ENCODE results near the gene CD38.
"Not testable (repeated sequence)": the region's sequence is repeated elsewhere in the genome, so short reads cannot be mapped to it uniquely, and the experiment has no call there.

The CD38 gene

GRCh38 chr4:15751153-15751552, 27.0 kb upstream of the CD38 start:
- no peak overlapping the region for H3K4me3 Mint-ChIP-seq
- peaks cover 12% of the 10 kb centered on the region for H3K36me3 Mint-ChIP-seq (ENCODE audit: low read depth)
- H3K9me3 Mint-ChIP-seq: peaks cover 27% of the 10 kb centered on the region
- no peak for DNase-seq (ENCODE audit: low spot score)
- H3K27me3 Mint-ChIP-seq (ENCODE audit: low read depth): no peaks in the 10 kb centered on the region
- peaks cover 51% of the 10 kb centered on the region for H3K4me1 Mint-ChIP-seq (ENCODE audit: low read depth)
- no peak overlapping the region for H3K27ac Mint-ChIP-seq

DNA sequence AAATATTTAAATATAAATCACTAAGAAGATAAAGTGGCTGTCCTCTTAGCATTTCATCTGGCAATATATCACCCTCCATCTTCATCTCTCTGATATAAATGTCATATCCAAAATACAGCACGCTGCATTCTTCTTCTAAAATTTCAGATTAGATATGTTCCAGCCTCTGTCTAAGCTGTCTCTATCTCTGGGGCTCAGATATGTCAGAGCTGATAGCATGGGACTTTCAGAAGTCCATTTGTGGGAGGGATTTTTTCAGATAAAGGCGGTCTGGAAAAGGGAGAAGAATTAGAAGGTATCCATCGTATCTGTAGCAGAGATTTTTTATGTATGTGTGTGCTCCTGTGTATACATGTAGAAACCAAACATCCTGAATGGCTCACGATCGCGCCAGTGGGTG, 25.0 kb upstream of the CD38 start:
- Mint-ChIP-seq H3K27ac (peak overlapping the region; percentile 11), H3K9me3 (peaks cover 11% of the 10 kb centered on the region), H3K4me1 (ENCODE audit: low read depth) (peaks cover 50% of the 10 kb centered on the region), H3K4me3 (peak overlapping the region; percentile 90), H3K36me3 (ENCODE audit: low read depth) (peaks cover 5% of the 10 kb centered on the region), H3K27me3 (ENCODE audit: low read depth) (no peaks in the 10 kb centered on the region)
- no peak for DNase-seq (ENCODE audit: low spot score)

DNA sequence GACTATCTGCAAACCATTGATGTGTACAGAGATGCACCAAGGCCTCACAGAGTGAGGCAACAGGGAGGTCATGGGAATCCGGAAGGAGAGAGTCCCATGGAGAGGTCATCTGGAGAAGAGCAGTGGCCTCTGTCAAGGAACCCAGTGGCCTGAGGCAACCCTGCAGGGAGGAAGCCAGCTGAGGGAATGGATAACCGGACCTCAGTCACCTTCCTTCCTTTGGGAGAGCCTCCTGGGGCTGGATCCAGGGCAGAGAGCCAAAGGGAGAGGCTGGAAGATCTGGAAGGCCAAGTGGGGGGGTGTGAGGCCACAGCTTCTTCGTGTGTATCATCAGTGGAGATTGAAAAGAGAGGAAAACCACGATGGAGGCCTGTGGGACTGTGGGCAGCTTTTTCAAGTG, 24.3 kb upstream of the CD38 start:
- peak overlapping the region; percentile 90 for H3K4me3 Mint-ChIP-seq

DNA sequence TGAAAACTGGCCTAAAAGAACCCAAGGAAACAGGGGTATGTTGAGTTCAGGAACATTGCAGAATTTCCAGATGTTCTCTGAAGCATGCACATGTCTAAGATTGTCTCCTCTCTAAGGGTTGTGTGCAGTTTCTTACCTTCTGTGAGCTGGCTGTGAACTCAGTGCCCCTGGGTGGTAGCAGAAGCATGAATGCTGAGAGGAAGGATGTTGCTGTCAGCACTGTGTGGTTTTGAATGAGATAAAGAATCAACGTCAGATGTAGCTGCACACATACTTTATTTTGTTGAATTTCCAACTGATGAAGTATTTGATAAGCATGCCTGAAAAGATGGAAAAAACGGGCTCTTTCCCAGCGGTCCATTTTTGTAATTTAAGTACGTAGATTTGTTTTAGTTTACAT, 23.8 kb upstream of the CD38 start:
- DNase-seq (ENCODE audit: low spot score): peak; percentile 69
- Mint-ChIP-seq H3K36me3 (ENCODE audit: low read depth) (peaks cover 5% of the 10 kb centered on the region), H3K27me3 (ENCODE audit: low read depth) (no peaks in the 10 kb centered on the region), H3K4me3 (peak overlapping the region; percentile 90), H3K4me1 (ENCODE audit: low read depth) (peaks cover 55% of the 10 kb centered on the region), H3K9me3 (peaks cover 18% of the 10 kb centered on the region), H3K27ac (peak overlapping the region; percentile 99)

More for the DNA sequence above, 24.3 kb upstream of the CD38 start:
- DNase-seq (ENCODE audit: low spot score): no peak
- H3K27me3 Mint-ChIP-seq (ENCODE audit: low read depth): no peaks in the 10 kb centered on the region
- peak overlapping the region; percentile 99 for H3K27ac Mint-ChIP-seq
- peaks cover 5% of the 10 kb centered on the region for H3K36me3 Mint-ChIP-seq (ENCODE audit: low read depth)
- H3K9me3 Mint-ChIP-seq: peaks cover 14% of the 10 kb centered on the region
- H3K4me1 Mint-ChIP-seq (ENCODE audit: low read depth): peaks cover 54% of the 10 kb centered on the region

- H3K9me3 Mint-ChIP-seq: peaks cover 25% of the 10 kb centered on the region
- H3K36me3 Mint-ChIP-seq (ENCODE audit: low read depth): peaks cover 8% of the 10 kb centered on the region
- peaks cover 63% of the 10 kb centered on the region for H3K4me1 Mint-ChIP-seq (ENCODE audit: low read depth)
- peak overlapping the region; percentile 99 for H3K27ac Mint-ChIP-seq
- no peaks in the 10 kb centered on the region for H3K27me3 Mint-ChIP-seq (ENCODE audit: low read depth)
- peak overlapping the region; percentile 90 for H3K4me3 Mint-ChIP-seq
- peak; percentile 72 for DNase-seq (ENCODE audit: low spot score)
These were observed 22.6 kb upstream of the CD38 start for GRCh38 chr4:15755321-15756155.

DNA sequence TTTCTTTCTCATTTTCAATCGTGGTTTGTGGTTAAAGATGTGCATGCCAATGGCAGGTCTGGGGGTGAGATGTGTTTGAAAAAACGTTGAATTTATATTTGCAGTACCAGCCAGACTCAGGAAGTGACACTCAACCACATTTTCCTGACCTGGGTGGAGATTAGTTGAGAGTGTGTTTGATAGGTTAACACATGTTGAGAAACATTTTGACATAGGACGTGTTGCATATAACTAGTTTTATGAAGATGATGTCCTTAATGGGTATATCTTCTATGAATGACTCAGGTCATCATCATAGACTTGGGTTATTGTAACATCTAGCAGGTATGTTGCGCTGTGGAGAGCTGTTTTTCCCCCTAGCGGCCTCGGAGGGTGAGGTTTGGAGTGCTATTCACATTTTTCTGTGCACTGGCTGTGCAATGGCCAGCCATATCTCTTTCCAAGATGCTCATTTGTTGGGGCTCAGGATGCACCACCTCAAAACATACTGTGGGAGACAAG, 21.7 kb upstream of the CD38 start:
- peaks cover 18% of the 10 kb centered on the region for H3K9me3 Mint-ChIP-seq
- H3K27me3 Mint-ChIP-seq (ENCODE audit: low read depth): no peaks in the 10 kb centered on the region
- H3K36me3 Mint-ChIP-seq (ENCODE audit: low read depth): peaks cover 7% of the 10 kb centered on the region
- H3K4me1 Mint-ChIP-seq (ENCODE audit: low read depth): peaks cover 64% of the 10 kb centered on the region
- H3K27ac Mint-ChIP-seq: peak overlapping the region; percentile 99
- peak overlapping the region; percentile 90 for H3K4me3 Mint-ChIP-seq
- peak; percentile 84 for DNase-seq (ENCODE audit: low spot score)

- peak overlapping the region; percentile 90 for H3K4me3 Mint-ChIP-seq
- no peak for DNase-seq (ENCODE audit: low spot score)
- H3K36me3 Mint-ChIP-seq (ENCODE audit: low read depth): peaks cover 7% of the 10 kb centered on the region
- H3K4me1 Mint-ChIP-seq (ENCODE audit: low read depth): peaks cover 66% of the 10 kb centered on the region
- no peaks in the 10 kb centered on the region for H3K27me3 Mint-ChIP-seq (ENCODE audit: low read depth)
- H3K27ac Mint-ChIP-seq: peak overlapping the region; percentile 99
- peaks cover 18% of the 10 kb centered on the region for H3K9me3 Mint-ChIP-seq
These were observed 21.1 kb upstream of the CD38 start for GRCh38 chr4:15757054-15757453.

GRCh38 chr4:15758294-15758693, 19.8 kb upstream of the CD38 start:
- H3K36me3 Mint-ChIP-seq (ENCODE audit: low read depth): peaks cover 9% of the 10 kb centered on the region
- peak overlapping the region; percentile 51 for H3K27ac Mint-ChIP-seq
- H3K9me3 Mint-ChIP-seq: peaks cover 21% of the 10 kb centered on the region
- DNase-seq (ENCODE audit: low spot score): no peak
- H3K27me3 Mint-ChIP-seq (ENCODE audit: low read depth): no peaks in the 10 kb centered on the region
- H3K4me1 Mint-ChIP-seq (ENCODE audit: low read depth): peaks cover 65% of the 10 kb centered on the region
- peak overlapping the region; percentile 53 for H3K4me3 Mint-ChIP-seq

GRCh38 chr4:15762460-15762859, 15.7 kb upstream of the CD38 start:
- peak overlapping the region; percentile 72 for H3K27ac Mint-ChIP-seq
- H3K36me3 Mint-ChIP-seq (ENCODE audit: low read depth): peaks cover 16% of the 10 kb centered on the region
- peaks cover 63% of the 10 kb centered on the region for H3K4me1 Mint-ChIP-seq (ENCODE audit: low read depth)
- not testable (repeated sequence) for H3K27me3 Mint-ChIP-seq (ENCODE audit: low read depth); DNase-seq (ENCODE audit: low spot score)
- peaks cover 30% of the 10 kb centered on the region for H3K9me3 Mint-ChIP-seq
- H3K4me3 Mint-ChIP-seq: peak overlapping the region; percentile 40

- DNase-seq (ENCODE audit: low spot score): no peak
- peak overlapping the region; percentile 55 for H3K4me3 Mint-ChIP-seq
- H3K9me3 Mint-ChIP-seq: peaks cover 12% of the 10 kb centered on the region
- H3K27ac Mint-ChIP-seq: peak overlapping the region; percentile 92
- peaks cover 64% of the 10 kb centered on the region for H3K4me1 Mint-ChIP-seq (ENCODE audit: low read depth)
- H3K36me3 Mint-ChIP-seq (ENCODE audit: low read depth): peaks cover 15% of the 10 kb centered on the region
- H3K27me3 Mint-ChIP-seq (ENCODE audit: low read depth): no peaks in the 10 kb centered on the region
These were observed 12.7 kb upstream of the CD38 start for GRCh38 chr4:15765391-15765790.

- Mint-ChIP-seq H3K4me1 (ENCODE audit: low read depth) (peaks cover 69% of the 10 kb centered on the region), H3K27me3 (ENCODE audit: low read depth) (no peaks in the 10 kb centered on the region), H3K4me3 (peak overlapping the region; percentile 55), H3K9me3 (peaks cover 12% of the 10 kb centered on the region), H3K36me3 (ENCODE audit: low read depth) (peaks cover 16% of the 10 kb centered on the region), H3K27ac (peak overlapping the region; percentile 92)
- DNase-seq (ENCODE audit: low spot score): peak; percentile 55
These were observed 12.0 kb upstream of the CD38 start for GRCh38 chr4:15765910-15766697.

- peak overlapping the region; percentile 55 for H3K4me3 Mint-ChIP-seq
- H3K27ac Mint-ChIP-seq: peak overlapping the region; percentile 92
These were observed 11.3 kb upstream of the CD38 start for GRCh38 chr4:15766821-15767220.

DNA sequence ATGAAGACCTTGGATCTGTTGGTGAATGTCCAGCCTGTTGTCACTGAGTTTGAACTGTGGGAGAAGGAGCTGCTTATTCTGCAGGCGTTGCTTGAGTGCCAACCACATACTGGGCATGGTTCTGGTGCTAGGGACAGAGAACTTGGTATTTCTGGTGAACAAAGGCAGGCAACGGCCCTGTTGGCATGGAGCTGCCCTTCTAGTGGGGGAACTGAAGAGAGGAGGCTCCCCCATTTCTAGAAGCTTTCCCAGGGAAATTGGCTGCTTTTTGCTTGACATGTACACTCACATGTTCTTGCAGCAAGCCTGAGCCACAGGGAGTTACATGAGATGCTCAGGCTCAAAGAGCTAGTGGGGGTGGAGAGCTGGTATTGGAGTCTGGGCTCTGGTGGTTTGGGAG, 8.9 kb upstream of the CD38 start:
- Mint-ChIP-seq H3K4me1 (ENCODE audit: low read depth) (peaks cover 77% of the 10 kb centered on the region), H3K9me3 (peaks cover 8% of the 10 kb centered on the region), H3K27me3 (ENCODE audit: low read depth) (no peaks in the 10 kb centered on the region), H3K27ac (peak overlapping the region; percentile 45), H3K4me3 (no peak overlapping the region), H3K36me3 (ENCODE audit: low read depth) (peaks cover 20% of the 10 kb centered on the region)
- no peak for DNase-seq (ENCODE audit: low spot score)

More at GRCh38 chr4:15766821-15767220, 11.3 kb upstream of the CD38 start:
- Mint-ChIP-seq H3K9me3 (peaks cover 12% of the 10 kb centered on the region), H3K4me1 (ENCODE audit: low read depth) (peaks cover 71% of the 10 kb centered on the region), H3K36me3 (ENCODE audit: low read depth) (peaks cover 16% of the 10 kb centered on the region), H3K27me3 (ENCODE audit: low read depth) (no peaks in the 10 kb centered on the region)
- no peak for DNase-seq (ENCODE audit: low spot score)
